NCI-H2196 (cell line): ENCODE data around the gene PIK3CA.
"Not testable (repeated sequence)": the region's sequence is repeated elsewhere in the genome, so short reads cannot be mapped to it uniquely, and the experiment has no call there.

Experiments used
- DNase-seq: peaks from one replicate; lab custom pipeline; 2025; ENCODE audit not compliant: unreplicated experiment; lab: John Stamatoyannopoulos, UW

PIK3CA gene

DNA sequence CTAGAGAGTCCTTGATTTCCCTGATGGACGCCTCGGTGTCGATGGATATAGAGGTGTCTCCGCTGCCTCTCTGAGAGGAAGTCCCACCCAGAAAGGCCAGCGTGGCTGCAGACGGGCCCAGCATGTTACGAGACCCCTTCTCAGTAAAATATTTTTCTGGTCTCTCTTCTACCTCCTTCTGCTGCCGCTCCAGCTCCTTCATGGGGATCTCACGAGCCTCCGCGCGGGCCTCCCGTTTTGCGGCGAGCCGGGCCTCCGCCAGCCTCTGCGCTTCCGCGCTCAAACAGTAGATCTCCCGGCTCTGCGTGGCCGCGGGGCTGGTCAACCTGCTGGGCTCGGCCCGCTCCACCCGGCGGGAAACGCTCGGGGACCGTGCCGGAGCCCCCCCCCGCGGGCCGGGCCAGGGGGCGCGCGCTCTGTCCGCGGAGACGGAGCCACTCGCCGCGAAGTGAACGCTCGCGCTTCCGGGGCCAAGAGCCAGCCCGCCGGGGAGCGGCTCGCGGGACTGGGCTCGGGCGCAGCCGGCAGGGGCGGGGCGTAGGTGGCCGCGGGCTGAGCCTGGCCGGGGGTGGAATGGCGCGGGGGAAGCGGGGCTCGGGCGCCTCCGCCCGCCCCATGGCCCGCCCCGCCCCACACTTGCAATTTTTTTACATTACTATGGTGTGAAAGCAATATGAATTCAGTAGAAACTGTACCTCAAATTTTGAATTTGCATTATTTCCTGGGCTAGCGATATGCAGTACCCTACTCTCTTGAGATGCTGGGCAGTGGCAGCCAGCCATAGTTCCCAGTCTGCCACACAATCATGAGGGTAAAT is 113.0 kb downstream of the PIK3CA start:
- DNase-seq: peak; percentile 82

DNA sequence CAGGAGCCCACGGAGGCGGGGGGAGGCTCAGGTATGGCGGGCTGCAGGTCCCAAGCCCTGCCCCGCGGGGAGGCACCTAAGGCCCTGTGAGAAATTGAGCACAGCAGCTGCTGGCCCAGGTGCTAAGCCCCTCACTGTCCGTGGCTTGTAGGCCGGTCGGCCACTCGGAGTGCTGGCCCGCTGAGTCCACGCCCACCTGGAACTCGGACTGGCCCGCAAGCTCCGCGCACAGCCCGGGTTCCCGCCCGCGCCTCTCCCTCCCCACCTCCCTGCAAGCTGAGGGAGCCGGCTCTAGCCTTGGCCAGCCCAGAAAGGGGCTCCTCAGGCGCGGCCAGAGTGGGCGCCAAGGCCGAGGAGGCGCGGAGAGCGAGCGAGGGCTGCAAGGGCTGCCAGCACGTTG is 115.0 kb downstream of the PIK3CA start:
- DNase-seq: no peak

DNA sequence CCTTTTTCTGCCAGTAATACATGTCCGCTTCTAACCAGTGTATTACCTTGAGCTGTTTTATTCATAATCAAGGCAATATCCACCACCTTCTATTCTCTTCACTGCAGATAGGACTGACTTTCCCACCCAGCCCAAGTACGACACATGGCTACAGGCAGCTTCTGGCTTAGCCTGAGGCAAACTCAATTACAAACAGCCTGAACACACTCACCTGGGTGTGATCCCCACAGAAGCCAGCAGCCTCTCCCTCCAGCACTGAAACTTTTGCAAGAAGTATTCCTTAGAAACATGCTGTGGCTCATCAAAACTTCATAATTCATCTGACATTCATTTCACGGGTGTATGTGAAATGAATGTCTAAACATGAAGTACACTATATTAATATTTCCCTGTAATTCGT is 116.3 kb downstream of the PIK3CA start:
- no peak for DNase-seq

DNA sequence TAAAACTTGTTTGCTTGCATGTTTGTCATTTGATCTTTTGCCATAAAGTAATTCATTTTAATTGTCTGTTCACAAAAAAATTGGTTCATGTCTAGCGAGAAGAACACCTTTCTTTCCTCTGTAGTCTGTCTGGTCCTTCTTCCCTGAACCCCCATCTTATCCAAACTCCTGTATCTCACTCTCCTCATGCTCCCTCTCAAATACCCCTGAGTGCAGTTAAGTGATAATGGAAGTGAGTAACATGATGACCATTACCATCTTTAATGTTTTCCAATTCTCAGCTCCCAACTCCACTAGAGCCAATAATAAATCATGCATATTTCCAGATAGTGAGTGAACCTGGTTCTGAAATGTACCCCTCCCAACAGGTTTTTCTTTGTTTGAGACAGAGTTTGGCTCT is 116.9 kb downstream of the PIK3CA start:
- no peak for DNase-seq

DNA sequence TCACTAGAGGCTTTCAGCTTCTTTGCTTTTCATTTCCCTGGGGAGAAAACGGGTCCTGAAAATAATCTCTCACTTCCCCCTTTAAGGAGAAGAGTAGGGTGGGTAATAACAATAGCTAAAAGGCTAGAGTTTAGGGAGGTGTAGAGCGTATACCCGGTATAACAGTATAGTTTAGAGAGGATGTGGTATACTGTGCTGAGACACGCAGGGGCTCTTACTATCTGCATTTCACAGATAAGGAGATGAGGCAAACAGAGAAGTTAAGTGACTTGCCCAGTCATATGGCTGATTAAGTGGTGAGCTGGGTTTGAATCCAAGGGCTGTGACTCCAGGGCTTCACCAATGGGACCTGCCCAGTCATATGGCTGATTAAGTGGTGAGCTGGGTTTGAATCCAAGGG is 117.7 kb downstream of the PIK3CA start:
- DNase-seq: no peak

DNA sequence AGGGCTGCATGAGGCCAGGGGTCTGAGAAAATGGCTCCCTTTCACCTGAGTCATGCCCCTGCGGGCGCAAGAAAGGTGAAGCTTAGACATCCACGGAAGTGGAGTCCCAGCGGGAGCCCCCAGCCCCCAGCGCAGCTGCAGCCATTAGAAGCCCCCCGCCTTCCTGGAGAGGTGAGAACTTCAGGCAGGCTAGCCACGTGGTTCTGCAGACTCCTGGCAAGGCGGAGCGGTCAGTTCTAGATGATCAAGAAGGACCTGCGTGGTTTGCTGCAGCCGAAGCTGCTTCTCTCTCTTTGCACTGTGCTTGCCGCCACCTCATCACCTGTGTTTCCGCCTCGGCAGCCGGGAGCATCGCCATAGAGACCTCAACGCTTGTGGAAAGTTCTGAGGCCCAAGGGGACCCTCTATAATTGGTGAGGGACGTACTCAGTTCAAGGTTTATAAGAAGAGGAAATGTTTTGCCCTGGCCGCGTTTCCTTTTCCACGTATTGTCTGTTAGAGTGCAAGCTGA is 118.6 kb downstream of the PIK3CA start:
- no peak for DNase-seq

DNA sequence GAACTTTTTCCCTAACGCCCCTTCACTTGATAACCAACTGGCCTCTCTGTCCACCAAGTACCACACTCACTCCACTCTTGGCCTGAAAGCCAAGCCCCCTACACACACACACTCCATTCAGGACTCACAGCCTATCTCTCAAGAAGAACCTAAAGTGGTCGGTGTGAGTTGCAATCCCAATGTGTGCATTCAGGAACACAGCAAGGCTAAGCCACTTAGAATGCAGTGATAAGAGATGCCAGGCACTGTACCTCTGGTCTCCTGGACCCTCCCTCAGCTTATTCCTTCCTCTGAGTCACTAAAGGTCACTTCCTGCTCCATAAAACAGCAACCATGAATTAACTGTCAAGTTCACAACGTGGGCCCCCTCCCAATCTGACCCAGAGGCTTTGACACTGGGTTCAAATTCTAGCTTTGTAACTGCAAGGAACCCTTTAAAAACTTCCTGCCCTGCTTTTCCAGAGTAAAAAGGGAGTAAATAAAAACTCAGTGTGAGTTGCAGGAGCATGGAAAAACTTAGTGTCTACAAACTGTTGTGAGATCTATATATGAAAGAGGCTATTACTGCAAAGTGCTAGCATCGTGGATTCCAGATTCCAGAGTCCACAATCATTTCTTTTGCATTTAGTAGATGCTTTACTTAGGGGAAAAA is 120.4 kb downstream of the PIK3CA start:
- DNase-seq: no peak

DNA sequence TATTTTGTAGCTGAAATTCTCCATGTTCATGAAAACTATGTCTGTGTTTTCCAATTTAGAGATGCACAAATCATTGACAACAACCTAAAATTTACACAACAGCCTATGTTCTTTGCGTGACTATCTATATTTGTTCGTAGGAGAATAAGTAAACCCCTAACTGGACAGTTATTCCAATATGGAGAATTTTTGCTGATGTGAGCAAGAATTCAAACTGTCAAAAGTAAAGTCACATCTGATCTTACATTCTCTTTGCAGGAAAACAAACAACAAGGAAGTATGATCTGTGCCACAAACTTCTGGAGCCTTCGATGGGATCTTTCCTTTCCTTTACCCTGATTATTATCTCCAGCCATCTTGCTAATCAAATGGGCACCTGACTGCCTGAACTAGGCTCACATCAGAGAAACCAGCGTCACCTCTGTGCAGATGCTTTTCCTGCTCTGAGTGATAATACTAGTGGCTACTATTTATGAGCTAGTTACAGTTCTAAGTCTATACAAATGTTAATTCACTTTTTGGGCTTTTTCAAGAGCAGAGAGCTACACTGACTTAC is 121.1 kb downstream of the PIK3CA start:
- DNase-seq: no peak

DNA sequence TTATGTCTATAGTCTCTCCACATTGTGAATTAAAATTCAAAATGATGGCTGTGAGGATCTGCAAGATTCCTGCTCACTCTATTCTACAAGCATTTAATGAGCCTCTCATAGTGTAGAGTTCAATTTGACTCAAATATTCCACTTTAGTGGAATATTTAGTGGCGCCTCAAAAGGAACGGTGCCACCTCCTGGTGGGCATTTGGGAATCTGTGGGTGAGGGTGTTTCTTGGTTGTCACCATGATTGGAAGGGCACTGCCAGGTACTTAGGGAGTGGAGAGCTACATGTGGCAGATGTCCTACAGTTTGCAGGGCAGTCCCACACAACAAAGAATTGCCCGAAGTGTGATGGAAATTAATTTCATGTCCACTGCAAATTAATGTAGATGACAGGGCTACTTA is 124.2 kb downstream of the PIK3CA start:
- no peak for DNase-seq

DNA sequence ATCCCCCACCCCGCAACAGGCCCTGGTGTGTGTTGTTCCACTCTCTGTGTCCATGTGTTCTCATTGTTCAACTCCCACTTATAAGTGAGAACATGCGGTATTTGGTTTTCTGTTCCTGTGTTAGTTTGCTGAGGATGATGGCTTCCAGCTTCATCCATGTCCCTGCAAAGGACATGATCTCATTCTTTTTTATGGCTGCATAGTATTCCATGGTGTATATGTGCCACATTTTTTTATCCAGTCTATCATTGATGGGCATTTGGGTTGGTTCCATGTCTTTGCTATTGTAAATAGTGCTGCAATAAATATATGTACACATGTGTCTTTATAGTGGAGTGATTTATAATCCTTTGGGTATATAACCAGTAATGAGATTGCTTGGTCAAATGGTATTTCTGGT is 126.3 kb downstream of the PIK3CA start:
- DNase-seq: not testable (repeated sequence)

DNA sequence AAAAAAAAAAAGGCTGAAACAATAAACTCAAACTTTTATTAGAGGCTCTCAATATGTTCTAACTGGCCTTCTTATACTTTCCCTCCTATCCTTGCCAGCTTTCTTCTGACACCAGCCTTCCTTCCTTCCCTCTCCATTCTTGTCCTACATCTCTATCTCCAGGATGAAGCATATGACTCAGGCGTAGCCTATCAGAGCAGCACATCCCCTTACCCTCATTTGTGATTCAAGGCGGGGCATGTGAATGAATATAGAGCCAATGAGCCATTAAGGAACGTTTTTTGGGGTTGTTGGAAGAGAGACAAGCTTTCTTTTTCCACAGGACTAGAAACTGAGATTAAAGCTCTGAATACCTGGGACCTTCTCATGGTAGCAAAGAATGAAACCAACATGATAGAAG is 127.8 kb downstream of the PIK3CA start:
- DNase-seq: no peak

DNA sequence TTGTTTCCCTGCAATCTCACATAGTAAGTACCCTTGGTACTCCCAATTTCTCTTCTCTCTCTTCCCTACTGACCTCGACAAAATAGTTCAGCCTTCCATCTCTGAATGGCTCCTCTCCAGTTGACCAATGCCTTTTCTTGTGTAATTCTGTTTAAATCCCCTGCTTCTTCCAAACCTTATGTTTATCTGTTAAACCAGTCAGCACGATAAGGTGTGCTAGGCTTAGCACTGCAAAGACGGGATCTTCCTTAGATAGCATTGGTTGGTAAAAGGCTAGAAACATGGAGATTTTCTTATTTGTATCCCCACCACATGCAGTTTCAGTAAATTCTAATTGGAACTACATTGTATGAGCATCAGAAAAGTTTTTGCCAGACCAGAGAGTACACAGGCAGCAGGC is 128.6 kb downstream of the PIK3CA start:
- no peak for DNase-seq

DNA sequence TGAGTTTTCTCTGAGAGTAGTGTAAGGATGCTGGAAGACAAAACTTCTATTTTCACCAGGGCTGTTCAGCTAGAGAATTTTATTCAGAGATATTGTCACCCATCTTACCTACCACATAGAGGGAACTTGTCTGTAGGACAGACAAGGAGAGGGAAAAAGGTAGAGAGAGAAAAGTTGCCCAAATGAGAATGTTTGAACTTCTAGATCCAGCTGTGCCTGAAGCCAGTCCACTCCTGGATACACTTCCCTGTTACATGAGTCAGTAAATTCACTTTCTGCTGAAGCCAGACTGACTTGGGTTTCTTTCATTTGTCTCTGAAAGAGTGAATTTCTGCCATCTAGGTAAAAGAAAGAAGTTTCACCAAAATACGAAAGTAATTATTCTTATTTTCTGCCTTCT is 130.0 kb downstream of the PIK3CA start:
- DNase-seq: no peak

DNA sequence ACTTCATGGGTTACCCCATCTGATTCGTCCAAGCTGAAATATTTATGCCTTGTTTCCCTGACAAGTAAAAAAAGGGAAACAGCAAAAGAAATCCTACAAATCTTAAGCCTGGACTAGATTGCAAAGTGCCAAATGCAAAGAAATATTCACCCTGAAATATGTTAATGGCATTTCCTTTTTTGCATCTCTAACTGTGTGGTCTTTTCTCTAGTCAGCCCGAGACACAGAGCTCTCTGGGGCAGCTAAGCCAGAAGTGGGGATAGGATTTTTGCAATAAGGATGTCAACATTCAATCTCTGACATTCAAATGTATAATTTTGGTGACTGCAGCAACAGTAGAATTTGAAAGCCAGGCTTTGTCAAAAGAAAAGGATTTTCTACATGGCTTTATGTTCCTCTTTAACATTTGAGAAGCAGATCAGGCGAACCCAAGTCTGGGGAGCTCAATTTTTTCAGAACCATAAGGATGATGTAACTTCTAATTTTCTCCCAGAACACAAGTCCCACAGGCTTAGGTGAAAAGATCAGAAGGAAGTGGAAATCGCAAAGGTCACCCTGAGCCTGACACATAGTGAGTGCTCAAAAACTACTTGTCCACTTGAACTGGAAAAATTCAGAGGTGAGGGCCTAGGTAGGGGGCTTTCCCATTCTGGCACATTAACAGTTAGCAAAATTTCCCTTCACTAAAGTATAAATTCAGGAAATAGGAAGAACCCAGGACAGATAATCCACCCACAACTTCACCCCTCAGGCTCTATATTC is 131.0 kb downstream of the PIK3CA start:
- no peak for DNase-seq

DNA sequence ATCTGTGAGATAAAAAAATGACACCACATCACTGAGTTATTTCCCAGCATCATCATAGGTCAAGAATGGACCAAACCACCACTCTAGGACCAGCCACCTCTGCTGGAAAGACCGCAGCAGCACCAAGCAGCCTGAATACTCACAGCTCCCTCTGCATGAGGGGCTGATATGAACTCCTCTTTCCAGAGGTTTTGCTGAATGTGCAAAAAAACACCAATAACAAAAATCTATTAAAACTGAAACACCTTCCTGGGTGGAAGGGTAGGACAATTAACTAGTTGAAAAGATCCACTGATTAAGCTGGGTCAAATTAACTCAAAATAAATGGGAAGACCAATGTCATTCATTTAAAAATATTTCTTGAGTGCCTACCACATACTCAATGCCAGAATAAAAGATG is 131.7 kb downstream of the PIK3CA start:
- DNase-seq: no peak

DNA sequence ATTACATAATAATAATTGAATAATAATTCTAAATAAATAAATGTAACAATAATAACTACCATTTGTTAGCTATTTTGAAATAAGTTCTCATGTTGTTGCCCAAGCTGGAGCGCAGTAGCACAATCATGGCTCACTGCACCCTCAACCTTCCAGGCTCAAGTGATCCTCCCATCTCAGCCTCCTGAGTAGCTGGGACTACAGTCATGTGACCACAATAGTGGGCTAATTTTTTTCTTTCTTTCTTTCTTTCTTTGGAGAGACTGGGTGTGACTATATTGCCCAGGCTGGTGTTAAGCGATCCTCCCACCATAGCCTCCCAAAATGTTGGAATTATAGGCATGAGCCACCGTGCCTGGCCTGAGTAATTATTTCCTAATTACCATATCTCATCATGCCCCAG is 133.7 kb downstream of the PIK3CA start:
- no peak for DNase-seq

DNA sequence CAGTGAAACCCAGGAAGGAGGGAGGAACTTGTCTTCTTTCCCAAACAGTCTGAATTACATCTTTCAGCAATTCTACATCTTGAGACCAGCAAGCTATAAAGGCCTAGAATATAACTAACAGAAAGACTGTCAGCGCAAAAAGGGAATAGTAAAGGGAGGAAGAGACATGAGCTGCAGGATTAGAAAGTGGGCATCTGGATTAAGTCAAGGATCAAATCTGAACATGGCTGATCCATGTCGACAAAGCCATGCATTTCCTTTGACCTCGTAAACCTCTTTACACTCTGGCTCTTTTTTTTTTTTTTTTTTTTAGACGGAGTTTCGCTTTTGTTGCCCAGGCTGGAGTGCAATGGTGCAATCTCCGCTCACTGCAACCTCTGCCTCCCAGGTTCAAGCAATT is 138.2 kb downstream of the PIK3CA start:
- DNase-seq: no peak

DNA sequence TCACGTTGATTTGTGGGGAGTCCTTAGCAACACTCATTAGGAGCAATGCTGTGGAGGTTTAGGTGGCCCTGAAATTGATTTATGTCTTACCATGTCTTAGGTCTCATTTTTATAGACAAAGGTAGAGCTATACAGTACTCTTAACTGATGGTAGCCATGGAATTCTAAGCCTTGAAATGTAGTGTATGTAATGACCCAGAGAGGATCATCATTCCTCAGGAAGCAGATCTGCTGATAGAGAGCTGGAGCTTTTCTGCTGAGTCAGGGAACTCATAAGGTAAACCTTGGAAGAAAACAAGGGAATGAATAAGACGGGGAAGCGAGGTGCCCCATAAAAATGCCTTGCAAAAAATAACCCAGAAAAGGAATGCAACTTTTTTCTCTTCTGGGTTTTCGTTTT is 140.7 kb downstream of the PIK3CA start:
- no peak for DNase-seq

DNA sequence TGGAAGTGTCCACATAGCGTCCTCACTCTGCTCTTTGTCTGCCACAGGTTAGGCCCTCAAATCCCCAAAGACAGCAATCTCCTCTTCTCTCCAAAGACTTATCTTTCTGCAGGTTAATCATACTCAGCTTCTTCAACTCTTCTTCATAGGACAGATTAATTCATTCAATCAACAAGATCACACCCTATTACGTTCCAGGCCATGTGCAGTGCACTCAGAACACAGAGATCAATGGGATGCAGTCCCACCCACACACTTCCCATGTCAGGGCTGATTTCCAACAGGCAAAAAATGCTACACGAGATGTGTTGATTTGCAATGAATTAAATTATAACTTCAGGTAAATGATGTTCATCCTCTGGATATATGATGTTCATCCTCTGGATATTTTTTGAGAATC is 141.1 kb downstream of the PIK3CA start:
- DNase-seq: no peak
